ENCODE measurements around the gene OR4N2.

DNA sequence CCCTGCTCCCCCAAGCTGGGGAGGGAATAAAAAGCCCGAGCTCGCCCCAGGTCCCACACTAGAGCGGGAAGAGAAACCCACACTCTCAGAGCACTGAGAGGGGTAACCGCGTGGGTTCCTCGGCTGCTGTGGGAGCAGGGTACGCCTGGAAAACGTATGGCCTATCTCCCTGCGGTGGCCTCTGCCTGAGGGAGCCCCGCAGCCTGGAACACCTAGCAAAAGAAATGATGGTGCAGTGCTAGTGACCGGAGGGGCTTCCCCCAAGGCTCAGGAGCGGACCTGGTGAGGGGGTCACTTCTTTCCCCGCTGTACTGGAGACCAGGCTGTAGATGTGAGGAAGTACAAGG, 2.5 kb upstream of the OR4N2 start:
- TF ChIP-seq POLR2A (IDR thresholded peaks at IDR 0.05; ENCODE audit: low read length) (no peak), GATA1 (IDR thresholded peaks at IDR 0.05; ENCODE audit: low read depth, low read length) (no peak)
